Activated CD8-positive, alpha-beta memory T cell treated with anti-CD3 and anti-CD28 coated beads, Interleukin-2, amount 10 ng/mL, durations not matched to agents 7 days and 5 days (primary cell): Measurements from ENCODE around the gene ETFA. TPM values are rescaled to one million over a fixed set of nuclear protein-coding genes. Genes with fewer than 3 reads are reported as not detected.

ENCODE experiments used
- ATAC-seq: fragments of 150-1000 bp; cut with Tn5 transposase; one replicate; pipeline ENCODE4 v1.10.0; 2021; ENCODE audit warnings: moderate library complexity
- CTCF ChIA-PET: fragments of 350-600 bp; sonication (Branson Sonifier 250); formaldehyde crosslinking; loops from one replicate; lab custom pipeline; 2021; ENCODE audit warnings: antibody characterized with exemption; lab: Charles Lee
- DNase-seq: peaks from one replicate; pipeline ENCODE4 v3.0.0-alpha.2; 2020
- H3K27ac Mint-ChIP-seq: one replicate; pipeline ENCODE4 v1.8.0; 2021; ENCODE audit warnings: mild to moderate bottlenecking, mixed read lengths
- H3K27me3 Mint-ChIP-seq: one replicate; pipeline ENCODE4 v1.8.0; 2021; ENCODE audit warnings: mixed read lengths
- H3K36me3 Mint-ChIP-seq: one replicate; pipeline ENCODE4 v1.8.0; 2021; ENCODE audit warnings: mild to moderate bottlenecking, mixed read lengths
- H3K4me1 Mint-ChIP-seq: one replicate; pipeline ENCODE4 v1.8.0; 2021; ENCODE audit warnings: mixed read lengths
- H3K4me3 Mint-ChIP-seq: one replicate; pipeline ENCODE4 v1.8.0; 2021; ENCODE audit warnings: mild to moderate bottlenecking, moderate library complexity, mixed read lengths
- H3K9me3 Mint-ChIP-seq: one replicate; pipeline ENCODE4 v1.8.0; 2022; ENCODE audit warnings: low read depth, mixed read lengths
- total RNA-seq, 2 experiments: library from RNA; stranded (reverse); gene quantifications; one replicate each; pipeline ENCODE4 v1.2.3, GENCODE V29; 2021

The ETFA gene
- total RNA-seq = 100 to 1,000 TPM; 119 to 142 TPM

DNA sequence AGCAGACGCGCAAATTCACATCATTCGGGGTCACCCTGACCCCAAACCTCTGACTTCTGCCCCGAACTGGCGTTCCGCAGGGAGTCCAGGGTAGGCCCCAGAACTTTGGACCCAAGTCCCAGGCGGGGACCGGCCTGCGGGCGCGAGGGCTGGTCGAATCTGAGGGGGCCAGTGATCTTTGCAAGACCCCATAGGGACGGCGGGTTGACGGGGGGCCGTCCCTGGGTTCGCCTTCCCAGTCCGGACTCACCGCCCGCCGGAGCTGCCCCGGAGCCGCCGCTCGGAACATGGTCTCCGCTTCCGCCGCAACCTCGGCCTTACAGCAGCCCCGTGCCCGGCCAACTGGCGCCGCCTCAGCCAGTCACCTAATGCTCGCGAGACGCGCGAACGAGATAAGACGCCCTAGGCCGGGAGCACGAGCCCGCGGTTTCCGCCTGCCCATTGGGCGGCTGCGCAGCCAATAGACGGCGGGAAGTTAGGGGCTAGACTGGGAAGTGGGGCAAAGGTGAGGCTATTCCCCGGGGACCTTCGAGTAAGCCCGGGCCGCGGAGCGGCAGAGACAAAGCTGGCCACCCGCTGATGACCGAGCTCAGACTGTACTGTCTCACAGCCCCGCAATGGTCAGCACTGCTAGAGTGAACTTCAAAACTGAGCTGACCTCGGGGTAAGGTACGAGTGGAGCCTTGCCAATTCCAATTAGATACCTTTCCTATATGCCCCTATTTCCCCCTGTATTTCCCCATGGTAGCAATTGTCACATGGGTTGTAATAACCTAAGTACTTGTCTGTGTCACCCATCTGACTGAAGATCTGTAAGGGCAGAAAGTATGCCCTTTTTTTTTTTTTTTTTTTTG lies at the start of gene ETFA:
TSS of gene ETFA (minus strand) at position 370 of the 854 bp plus-strand sequence. CDS start at position 289, 81 bp downstream.
- ATAC-seq (peak; percentile 98), DNase-seq (peak; percentile 97)
- peaks cover 16% of the 10 kb centered on the region for H3K36me3 Mint-ChIP-seq
- H3K9me3 Mint-ChIP-seq = no peaks in the 10 kb centered on the region
- peaks cover 32% of the 10 kb centered on the region for H3K4me1 Mint-ChIP-seq
- CTCF ChIA-PET = interaction anchor here (0.8 to 1.4 kb wide), 4 partner anchors 19 to 121 kb away, joined by 3 to 4 read pairs (median 4); no protein-coding TSS in a partner anchor
- H3K27ac Mint-ChIP-seq = peak within 1 kb of the TSS; percentile 83
- peak within 1 kb of the TSS; percentile 85 for H3K4me3 Mint-ChIP-seq
- no peaks in the 10 kb centered on the region for H3K27me3 Mint-ChIP-seq

DNA sequence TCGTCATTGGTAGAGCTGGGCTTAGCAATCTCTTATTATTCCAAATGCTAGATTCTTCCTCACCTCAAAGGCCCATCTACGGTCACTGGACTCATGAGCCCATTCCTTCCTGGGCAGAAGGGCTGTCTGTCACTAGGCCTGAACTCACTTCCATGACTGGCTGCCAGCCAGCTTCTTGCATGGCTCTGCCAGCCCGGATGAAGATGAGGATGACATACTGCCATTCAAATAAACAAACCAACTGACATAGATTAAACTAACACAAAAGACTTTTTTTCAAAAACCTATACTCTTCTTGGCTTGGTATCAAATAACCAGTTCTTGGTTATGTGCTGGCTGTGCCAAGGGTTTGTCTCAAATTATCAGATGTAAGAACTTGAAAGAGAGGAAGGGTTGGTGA lies 49.1 kb upstream of the ETFA start:
- CTCF ChIA-PET = no interaction called here
- H3K4me1 Mint-ChIP-seq = no peaks in the 10 kb centered on the region
- H3K27ac Mint-ChIP-seq = no peak overlapping the region
- ATAC-seq = no peak
- no peaks in the 10 kb centered on the region for H3K27me3 Mint-ChIP-seq
- H3K9me3 Mint-ChIP-seq = no peaks in the 10 kb centered on the region
- no peak overlapping the region for H3K4me3 Mint-ChIP-seq
- DNase-seq = no peak
- no peaks in the 10 kb centered on the region for H3K36me3 Mint-ChIP-seq

DNA sequence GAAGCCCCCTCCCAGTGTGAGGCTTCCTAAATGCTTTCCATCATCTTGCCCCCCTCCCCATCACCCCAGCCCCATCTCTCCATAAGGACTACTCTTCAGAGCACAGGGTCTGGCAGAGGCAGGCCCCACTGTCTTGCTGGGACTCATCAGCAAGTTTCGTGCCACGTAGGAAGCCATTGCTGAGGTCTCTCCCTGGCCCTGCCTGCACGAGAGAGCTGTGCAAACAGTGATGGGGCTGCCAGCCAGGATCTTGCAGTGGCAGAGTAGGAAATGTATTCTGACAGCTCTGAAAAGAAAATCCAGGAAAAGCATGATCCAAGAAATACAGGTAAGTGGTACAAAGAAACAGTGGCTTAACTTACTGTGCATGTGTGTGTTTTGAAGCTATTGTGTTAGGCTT lies 47.9 kb upstream of the ETFA start:
- DNase-seq = no peak
- Mint-ChIP-seq H3K9me3 (no peaks in the 10 kb centered on the region), H3K4me3 (no peak overlapping the region), H3K27ac (no peak overlapping the region), H3K36me3 (no peaks in the 10 kb centered on the region), H3K27me3 (no peaks in the 10 kb centered on the region), H3K4me1 (no peaks in the 10 kb centered on the region)
- CTCF ChIA-PET = no interaction called here
- ATAC-seq = no peak

DNA sequence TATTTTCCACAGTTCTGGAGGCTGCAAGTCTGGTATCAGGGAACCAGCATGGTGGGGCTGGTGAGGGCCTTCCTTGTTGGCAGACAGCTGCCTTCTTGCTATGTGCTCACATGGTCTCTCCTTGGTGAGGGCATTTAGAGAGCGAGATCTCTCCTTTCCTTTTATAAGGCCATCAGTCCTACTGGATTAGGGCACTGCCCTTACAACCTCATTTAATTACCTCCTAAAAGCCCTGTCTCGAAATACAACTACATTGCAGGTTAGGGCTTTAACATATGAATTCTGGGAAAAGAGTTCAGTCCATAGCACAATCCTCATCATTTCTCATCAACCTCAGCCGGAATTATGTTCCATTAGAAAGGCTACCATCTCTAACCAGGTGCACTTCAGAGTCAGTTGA lies 47.2 kb upstream of the ETFA start:
- Mint-ChIP-seq H3K27ac (no peak overlapping the region), H3K27me3 (no peaks in the 10 kb centered on the region), H3K9me3 (no peaks in the 10 kb centered on the region), H3K4me1 (no peaks in the 10 kb centered on the region), H3K36me3 (no peaks in the 10 kb centered on the region), H3K4me3 (no peak overlapping the region)
- DNase-seq (no peak), ATAC-seq (no peak)
- CTCF ChIA-PET = no interaction called here

DNA sequence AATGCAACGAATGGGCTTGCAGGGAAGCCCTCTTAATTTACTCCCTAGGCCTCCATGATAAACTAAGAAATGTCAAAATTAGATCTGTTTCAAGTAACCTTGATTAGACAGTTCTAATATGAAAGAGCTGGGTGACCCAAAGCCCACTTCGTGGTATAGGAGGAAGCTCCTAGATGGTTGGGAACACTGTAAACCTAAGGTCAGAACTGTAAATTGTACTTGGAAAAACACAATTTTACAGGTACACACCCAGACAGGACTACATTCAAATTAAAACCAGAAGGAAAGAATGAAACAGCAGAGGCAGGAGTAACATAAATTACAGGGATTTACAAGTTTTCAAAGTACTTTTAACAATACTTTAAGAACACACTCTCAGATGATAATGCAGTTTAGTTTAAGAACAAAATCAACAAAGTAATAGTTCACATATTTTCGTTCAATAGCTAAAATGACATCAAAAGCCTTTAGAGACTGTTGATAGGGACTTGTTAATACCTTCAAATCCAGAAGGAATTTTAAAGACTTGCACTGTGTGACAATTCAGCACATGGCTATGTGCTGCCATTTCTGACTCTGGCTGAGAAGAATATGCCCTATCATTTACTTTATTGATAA lies 43.7 kb upstream of the ETFA start:
- CTCF ChIA-PET = interaction anchor here (1.4 kb wide), 1 partner anchor 10 kb away, joined by 3 read pairs; no protein-coding TSS in a partner anchor

DNA sequence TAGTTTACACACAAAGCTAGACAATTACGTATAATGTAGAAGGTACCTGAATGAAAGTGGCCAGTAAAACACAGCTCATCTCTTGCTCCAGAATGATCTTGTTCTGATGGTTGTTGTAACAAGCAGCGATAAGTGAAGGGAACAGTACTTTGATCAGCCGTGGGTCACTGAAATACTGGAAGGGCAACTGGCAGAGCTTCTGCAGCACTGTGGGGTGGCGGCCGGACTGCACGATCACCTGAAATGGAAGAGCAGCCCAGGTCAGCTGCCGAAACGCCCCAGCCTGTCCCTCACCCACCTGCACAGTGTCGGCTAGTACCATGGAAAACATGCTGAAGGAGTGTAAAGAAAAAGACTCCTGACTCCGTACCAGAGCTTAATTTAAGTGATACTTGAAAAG lies 42.6 kb upstream of the ETFA start:
- H3K4me3 Mint-ChIP-seq = no peak overlapping the region
- peaks cover 5% of the 10 kb centered on the region for H3K27me3 Mint-ChIP-seq
- no peaks in the 10 kb centered on the region for H3K4me1 Mint-ChIP-seq
- DNase-seq (no peak), ATAC-seq (no peak)
- no peaks in the 10 kb centered on the region for H3K9me3 Mint-ChIP-seq
- no peak overlapping the region for H3K27ac Mint-ChIP-seq
- CTCF ChIA-PET = no interaction called here
- no peaks in the 10 kb centered on the region for H3K36me3 Mint-ChIP-seq

More for the DNA sequence above, 43.7 kb upstream of the ETFA start:
- H3K27ac Mint-ChIP-seq = no peak overlapping the region
- no peaks in the 10 kb centered on the region for H3K4me1 Mint-ChIP-seq
- no peak for DNase-seq
- H3K36me3 Mint-ChIP-seq = no peaks in the 10 kb centered on the region
- no peaks in the 10 kb centered on the region for H3K9me3 Mint-ChIP-seq
- ATAC-seq = no peak
- H3K4me3 Mint-ChIP-seq = no peak overlapping the region
- no peaks in the 10 kb centered on the region for H3K27me3 Mint-ChIP-seq

DNA sequence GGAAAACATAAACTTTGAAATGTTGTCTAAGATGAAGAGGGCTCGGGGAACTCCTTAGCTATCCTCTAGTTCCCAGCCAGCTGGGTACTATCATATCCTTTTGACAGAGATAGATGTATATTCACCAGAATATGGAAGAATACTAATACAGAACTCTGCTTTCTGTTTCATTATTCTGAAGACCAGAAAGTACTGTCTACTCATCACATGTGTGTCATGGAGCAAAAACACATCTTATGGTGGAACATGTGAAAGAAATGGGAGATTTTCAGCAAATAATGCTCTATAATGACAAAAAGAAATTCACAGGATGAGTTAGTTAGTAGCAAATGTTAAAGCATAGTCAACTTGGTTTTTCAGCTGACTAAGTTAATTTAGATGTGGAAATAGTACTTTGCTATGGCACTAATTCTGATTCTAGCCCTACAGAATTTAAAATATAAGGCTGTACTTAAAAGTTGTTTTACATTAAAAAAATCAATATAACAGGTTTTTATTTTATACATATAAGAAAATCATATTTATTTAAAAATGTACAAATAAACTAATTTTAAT lies 41.8 kb upstream of the ETFA start:
- Mint-ChIP-seq H3K4me3 (no peak overlapping the region), H3K4me1 (no peaks in the 10 kb centered on the region), H3K27me3 (peaks cover 8% of the 10 kb centered on the region), H3K27ac (no peak overlapping the region), H3K36me3 (peaks cover 2% of the 10 kb centered on the region), H3K9me3 (no peaks in the 10 kb centered on the region)
- DNase-seq = no peak
- CTCF ChIA-PET = interaction anchor here (2.1 kb wide), 1 partner anchor 16 kb away, joined by 4 read pairs; the partner anchor contains the start of gene ISL2
- no peak for ATAC-seq

DNA sequence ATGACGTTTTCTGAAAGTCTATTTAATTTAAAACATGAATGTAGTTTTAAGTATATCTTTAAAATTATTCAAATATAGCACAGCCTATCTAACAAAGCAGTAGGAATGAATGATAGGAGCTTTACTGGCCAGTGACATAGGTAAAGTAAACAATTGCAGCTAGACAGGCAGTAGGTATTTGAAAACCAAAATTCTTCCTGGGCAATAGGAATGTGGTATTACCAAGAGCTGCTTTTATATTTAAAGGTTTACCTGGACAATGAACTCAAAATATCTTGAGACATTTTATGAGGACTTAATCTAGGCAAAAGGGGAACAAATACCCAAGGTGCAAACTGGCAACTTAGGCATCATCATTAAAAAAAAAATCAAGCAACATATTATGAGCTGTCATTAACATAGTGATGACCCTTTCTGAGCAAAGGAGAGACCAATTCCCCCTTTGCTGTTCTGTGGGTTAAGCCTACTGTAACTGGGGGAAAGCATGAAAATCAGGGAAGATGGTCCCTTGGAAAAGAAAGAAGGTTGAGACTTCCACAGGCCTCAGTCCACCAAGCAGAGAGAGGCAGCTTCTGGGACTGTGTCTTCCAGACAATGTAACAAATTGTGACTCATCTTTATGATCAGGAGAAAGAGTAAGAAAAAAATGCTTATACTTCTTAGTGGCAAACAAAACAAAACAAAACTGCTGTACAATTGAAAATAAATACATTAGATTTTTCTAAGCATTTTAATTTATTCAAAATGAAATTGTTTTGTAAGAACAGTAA lies 38.2 kb upstream of the ETFA start:
- peaks cover 35% of the 10 kb centered on the region for H3K27me3 Mint-ChIP-seq
- peaks cover 6% of the 10 kb centered on the region for H3K36me3 Mint-ChIP-seq
- DNase-seq = no peak
- no peak overlapping the region for H3K4me3 Mint-ChIP-seq
- CTCF ChIA-PET = interaction anchor here (0.7 to 1.5 kb wide), 3 partner anchors 13 to 1085 kb away, joined by 3 to 4 read pairs (median 3); partner anchors contain the start of gene ISL2
- no peak for ATAC-seq
- peaks cover 13% of the 10 kb centered on the region for H3K4me1 Mint-ChIP-seq
- no peak overlapping the region for H3K27ac Mint-ChIP-seq
- H3K9me3 Mint-ChIP-seq = no peaks in the 10 kb centered on the region

DNA sequence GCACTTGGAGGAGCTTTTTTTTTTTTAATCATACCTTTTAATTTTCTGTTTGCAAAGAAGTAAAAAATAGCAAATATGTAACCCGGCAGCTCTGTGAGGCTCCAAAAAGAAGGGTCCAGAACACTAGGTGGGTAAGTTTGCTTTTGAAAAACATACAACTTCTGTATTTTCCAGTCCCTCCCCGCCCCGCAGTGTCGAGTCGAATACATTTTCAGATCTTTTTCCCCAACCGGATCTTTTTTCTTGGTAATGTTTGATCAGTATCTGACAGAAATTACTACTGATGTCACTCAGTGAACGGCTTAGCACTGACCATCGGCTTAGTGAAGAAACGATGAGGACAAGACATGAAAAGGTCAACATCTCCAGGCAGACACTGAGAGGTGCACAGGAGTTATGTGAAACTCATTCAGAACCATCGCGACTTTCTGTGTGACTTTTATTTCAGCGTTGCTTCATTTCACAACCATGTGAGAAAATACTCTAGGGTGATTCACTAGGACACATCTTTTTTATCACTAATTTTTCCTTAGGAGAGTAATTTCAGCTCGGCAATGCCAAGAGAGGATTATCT lies 36.3 kb upstream of the ETFA start:
- Mint-ChIP-seq H3K27me3 (peaks cover 53% of the 10 kb centered on the region), H3K9me3 (no peaks in the 10 kb centered on the region), H3K36me3 (peaks cover 9% of the 10 kb centered on the region), H3K4me3 (no peak overlapping the region), H3K4me1 (peaks cover 17% of the 10 kb centered on the region), H3K27ac (no peak overlapping the region)
- ATAC-seq (no peak), DNase-seq (no peak)
- CTCF ChIA-PET = no interaction called here

DNA sequence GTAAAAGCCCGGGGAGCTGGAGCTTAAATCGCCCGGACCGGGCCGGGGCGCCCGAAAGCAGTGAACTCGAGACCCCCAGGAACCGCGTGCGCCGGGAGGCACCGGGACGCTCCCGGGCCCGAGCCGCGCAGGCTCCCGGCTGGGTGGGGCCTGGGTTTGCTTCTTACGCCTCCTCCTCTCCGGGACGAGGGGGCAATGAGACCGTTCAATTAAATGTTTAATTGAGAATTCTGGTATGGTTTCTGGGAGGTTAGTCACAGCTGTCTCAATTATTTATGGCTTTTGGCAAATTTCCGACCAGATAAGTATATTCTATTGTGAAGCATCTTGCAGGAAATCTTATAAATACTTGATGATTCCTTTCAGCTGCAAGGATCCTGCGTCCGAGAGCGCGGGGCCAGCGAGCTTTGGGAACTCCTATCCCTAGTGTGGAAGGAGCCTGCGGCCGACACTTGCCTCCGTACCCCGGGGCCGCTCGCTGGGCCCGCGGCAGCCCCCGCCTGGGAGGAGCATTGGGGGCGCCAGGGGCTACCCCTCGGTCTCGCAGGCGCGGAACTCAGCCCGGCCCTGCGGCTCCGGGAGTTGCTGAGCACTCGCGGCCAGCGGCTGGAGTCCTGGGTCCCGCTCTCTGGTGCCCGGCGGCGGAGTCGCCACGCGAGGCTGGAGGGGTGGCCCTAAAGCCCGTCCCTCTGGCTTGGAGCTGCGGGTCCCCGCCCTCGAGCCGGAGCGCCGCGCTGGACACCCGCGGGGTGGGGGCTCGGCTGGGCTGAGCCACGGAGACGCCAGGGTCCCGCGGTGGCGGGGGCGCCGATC lies 35.6 kb upstream of the ETFA start:
- Mint-ChIP-seq H3K4me1 (peaks cover 20% of the 10 kb centered on the region), H3K27ac (no peak overlapping the region), H3K27me3 (peaks cover 57% of the 10 kb centered on the region), H3K4me3 (no peak overlapping the region), H3K36me3 (peaks cover 13% of the 10 kb centered on the region), H3K9me3 (no peaks in the 10 kb centered on the region)
- no peak for DNase-seq
- CTCF ChIA-PET = no interaction called here
- ATAC-seq = peak; percentile 22

DNA sequence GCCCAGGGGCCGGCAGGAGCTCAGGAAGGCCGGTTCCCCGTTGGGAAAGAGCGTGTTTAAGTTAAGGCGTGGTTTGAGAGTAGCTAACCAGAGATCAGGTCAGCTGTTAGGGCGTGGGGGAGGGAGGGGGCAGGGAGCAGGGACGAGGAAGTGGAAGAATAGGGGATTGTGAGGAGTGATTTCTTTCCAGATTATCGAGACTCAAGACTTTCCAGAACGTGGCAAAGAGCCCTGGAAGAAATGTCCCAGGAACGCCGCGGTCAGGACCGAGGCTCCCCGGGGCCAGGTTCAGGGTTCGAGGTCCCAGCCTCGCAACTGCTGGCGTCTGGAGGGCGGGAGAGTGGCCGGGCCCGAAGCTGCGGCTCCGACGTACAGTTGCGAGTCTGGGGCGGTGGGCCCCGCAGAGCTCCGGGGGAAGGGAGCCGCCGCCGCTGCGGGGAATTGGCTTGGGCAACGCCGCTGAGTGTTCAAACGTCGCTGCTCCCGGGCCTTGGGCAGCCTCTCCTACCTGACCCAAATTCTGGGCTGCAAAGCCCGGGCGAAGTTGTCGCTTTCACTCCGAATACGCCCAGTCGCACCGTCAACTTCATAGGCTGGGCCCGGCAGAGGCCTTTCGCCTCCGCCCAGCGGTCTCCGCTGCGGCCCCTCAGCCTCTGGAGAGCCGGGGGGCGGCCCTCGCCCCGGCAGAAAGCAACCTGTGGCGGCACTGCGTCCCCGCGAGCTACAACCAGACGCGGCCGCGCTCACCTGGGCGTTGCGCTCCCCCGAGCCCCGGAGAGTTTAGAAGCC lies 34.8 kb upstream of the ETFA start:
- DNase-seq (no peak), ATAC-seq (peak; percentile 56)
- Mint-ChIP-seq H3K27me3 (peaks cover 63% of the 10 kb centered on the region), H3K27ac (no peak overlapping the region), H3K4me1 (peaks cover 25% of the 10 kb centered on the region), H3K4me3 (peak overlapping the region; percentile 10), H3K36me3 (peaks cover 18% of the 10 kb centered on the region), H3K9me3 (no peaks in the 10 kb centered on the region)
- CTCF ChIA-PET = interaction anchor here (2.5 kb wide), 1 partner anchor 12 kb away, joined by 7 read pairs; no protein-coding TSS in a partner anchor
